GM19438 (cell line): ENCODE measurements around the gene PHC2.
A peak's percentile ranks its signal among the peaks of the same experiment; 100 is the strongest.

ENCODE experiments used
- ATAC-seq: cut with Tn5 transposase; IDR thresholded peaks from one replicate; pipeline ENCODE4 v1.9.1; 2021; ENCODE audit warnings: low read depth; ENCODE audit not compliant: unreplicated experiment

Gene PHC2

DNA sequence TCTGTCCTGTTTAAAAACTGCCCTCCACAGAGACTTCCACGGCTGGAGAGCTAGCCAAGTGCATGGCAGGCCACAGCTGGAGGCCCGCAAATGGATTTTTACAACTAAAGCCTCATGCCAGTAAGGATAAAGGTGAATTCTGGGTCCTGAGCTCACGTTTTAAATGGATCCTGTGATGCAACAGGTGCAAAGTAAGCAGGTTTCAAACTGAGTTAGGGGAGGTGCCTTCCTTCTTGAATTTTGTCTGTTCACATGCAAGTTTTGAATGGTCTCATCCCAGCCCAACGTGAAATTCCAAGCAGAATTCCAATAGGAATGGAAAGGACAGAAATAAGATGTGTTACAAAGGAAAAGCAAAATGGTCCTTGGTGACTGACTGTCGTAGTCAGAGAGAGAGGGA is 73.8 kb downstream of the PHC2 start:
- no peak for ATAC-seq

DNA sequence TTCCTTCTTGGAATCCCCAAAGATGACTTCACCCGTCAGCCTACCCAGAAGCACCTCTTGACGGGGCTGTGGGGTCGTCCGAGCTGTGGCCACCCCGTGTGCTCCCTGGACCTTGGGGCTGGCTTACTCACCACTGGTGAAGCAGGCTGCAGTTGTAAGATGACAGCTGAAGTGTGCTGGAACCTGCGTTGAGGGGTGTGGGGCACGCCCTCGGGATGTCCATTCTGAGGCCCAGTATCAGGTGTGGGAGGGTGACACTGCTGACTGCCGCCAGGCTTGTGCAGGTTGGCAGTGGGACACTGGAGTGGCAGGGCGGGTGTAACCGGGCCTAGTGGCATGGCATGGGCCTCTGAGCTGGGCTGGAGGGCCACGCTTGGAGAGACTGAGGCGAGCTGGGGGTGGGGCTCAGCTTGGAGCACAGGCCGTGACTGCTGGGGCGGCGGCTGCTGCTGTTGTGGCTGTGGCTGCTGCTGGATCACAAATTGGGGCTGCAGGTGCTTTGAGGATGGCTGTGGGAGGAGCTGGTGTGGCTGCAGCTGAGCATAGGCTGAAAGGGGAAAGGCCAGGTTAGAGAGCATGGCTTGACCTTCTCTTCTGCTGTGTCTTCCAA is 76.1 kb downstream of the PHC2 start:
- ATAC-seq, result no peak

DNA sequence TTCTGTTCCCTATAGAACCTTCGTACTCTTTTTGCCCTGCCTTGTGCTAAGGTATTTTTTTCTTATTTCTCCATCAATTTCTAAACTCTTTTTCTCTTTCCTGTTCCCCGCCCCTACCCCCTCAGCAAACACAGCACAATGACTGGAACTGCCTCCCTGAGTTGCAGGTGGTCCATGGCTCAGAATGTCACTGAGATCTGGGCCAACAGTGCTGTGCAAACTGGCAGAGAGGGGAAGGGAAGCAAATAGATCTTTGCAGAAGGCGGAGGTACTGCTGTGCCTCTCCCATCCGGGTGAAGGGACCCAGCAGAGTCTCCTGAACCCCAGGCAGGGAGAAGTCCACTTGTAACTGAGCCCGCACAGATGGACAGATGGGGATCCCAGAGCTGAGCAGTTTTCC is 77.4 kb downstream of the PHC2 start:
- ATAC-seq, result no peak

GRCh38 chr1:33351281-33351660 is 79.6 kb downstream of the PHC2 start:
- no peak for ATAC-seq

- no peak for ATAC-seq
These were observed 80.1 kb downstream of the PHC2 start for GRCh38 chr1:33350611-33351280.

- ATAC-seq, result peak; percentile 73
These were observed 80.9 kb downstream of the PHC2 start for GRCh38 chr1:33349778-33350610.

- peak; percentile 37 for ATAC-seq
These were observed 81.7 kb downstream of the PHC2 start for GRCh38 chr1:33349081-33349759.

GRCh38 chr1:33348676-33349080 is 82.2 kb downstream of the PHC2 start:
- ATAC-seq, result no peak

DNA sequence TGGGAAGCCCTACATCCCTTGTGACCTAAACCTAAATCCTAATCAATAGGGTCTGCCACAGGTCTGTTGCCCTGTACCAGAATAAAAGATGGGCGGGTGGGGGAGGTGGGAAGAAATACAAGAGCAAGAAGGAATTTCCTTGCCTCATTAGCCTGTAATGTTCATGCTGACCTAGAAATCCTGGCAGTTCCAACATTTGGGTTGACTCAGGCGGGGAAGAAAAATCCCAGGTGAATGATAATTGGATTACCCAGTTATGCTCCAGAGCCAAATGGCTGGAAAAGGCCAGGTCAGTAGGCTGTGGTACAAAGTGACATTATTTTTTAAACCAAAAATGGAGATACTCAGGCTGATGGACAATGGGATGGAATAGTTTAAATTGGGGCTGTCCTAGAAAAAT is 82.7 kb downstream of the PHC2 start:
- ATAC-seq, result no peak

DNA sequence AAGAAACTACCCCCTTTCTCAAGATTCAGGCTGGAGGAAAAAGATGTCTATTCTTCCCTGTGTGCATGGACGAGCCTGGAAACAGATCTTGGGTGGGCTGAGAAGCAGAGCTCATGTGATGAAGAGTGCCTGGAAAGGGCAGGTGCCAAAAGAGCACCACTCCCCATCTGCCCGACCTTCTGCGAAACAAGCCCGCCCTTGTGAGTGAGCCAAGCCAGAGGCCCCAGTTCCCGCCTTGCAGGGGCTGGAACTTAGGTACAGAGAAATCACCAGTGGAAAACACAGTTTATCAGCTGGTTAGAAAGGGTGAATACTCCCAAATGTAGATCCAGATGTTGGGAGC is 83.3 kb downstream of the PHC2 start:
- no peak for ATAC-seq

DNA sequence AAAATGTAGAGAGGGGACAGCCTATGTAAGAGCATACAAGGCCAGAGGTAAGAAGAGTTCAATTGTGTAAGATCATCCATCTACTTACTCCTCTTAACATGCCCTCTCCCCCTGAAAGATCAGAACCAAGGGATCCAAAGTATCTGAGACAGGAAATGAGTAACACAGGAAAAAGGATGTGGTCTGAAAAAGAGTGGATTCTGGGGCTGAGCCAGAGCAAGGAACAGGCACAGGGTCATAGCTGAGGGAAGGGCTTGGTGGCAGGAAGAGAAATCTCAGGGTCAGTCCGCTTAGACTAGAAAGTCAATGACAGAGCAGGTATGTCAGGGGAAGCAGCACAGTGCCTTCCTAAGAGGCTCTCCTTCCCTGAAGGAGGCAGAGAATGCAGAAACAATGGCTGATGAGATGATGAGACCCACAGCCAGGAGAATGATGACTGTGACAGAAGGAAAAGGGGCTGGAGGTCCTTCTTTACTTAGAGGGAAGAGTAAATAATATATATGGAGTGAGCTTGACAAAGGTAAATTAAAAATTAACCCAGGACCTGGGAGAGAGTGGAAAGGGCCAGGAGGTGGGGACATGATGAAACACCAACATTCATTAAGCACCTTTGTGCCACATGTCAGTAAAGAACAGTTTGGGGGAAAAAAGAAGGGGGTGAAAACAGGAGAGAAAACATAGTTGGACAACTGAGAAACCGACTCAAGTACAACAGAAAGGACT is 83.8 kb downstream of the PHC2 start:
- ATAC-seq, result no peak

DNA sequence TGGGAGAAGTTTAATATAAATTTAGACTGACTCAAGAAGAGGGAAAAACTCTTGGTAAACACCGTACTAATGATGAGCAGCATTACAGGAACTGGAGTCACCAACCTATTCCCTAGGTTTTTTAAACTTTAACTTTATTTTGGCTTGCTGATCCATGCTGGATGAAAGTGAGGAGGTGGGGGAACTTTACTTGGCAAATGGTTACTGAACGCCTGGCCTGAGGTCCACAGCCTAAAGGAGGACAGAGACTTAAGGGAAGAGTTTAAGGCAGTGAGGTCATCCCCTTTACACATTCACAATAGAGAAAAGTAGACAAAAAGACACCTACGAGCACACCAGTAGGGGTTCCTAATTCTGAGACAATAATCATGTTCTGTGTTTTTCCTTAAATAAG is 84.4 kb downstream of the PHC2 start:
- ATAC-seq, result no peak

GRCh38 chr1:33344896-33345560 is 85.9 kb downstream of the PHC2 start:
- no peak for ATAC-seq

DNA sequence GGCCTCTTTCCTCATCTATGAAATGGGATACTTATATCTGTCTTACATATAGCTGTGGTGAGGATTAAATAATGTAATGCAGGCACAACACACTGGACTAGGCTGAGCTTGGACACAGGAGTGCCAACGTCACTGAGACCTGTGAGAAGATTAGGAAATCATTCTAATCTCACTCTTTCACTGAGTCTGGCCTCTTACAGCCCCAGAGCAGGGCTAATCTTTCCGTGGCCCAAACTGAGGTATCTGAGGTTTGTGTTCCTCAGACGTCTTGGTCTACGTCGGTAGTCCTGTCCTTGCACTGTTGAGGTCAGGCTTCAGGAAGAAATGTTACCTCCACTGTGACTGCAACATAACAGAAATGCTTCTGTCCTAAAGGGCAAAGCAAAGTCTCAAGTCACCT is 87.4 kb downstream of the PHC2 start:
- no peak for ATAC-seq

DNA sequence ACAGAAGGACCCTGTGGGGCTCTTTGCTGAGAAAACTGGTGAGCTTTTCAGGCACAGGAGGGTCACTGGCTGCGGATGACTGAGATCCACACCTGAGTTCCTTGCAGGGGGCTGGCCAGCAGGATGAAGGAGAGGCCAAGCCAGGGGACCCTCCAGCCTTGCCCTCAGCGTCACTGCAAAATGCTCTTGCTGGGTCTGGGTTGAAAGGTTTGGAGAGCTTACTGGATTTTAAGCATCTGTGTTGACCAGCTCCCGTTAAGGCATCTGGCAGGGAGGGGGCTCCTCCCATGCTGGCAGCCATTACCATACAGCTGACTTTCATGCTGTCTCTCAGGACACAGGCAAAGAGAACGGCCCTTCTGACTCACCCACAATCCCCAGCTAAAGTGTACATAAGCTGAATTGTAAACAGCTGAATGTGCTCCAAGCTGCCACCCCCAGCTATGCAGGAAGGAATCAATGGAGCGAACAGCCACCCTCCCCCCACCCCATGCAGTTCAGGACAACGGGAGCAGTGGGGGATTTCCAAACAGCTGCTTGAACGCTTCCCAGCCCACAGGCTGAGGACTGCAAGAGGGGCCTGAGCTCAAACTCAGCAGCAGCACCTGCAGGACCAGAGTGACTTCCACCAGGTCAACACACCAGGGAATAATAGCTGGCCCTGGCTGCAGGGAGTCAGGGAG is 88.7 kb downstream of the PHC2 start:
- ATAC-seq, result no peak

DNA sequence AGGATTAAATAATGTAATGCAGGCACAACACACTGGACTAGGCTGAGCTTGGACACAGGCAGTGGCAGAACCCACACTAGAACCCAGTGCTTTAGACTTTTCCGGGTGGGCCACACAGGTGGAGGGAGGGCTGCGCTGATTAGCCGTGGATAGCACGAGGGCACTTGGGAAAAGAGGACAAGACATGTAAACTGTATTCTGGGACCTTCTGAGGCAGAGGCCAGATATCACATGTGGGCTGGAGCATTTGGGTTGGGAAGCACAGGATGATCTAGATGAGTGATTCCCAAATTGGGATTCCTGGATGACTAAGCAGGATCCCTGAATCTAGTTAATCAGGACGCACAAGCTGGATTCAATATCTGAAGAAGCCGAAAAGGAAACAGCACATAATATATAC is 89.7 kb downstream of the PHC2 start:
- ATAC-seq, result no peak

- ATAC-seq, result no peak
These were observed 91.5 kb downstream of the PHC2 start for GRCh38 chr1:33339413-33339812.

DNA sequence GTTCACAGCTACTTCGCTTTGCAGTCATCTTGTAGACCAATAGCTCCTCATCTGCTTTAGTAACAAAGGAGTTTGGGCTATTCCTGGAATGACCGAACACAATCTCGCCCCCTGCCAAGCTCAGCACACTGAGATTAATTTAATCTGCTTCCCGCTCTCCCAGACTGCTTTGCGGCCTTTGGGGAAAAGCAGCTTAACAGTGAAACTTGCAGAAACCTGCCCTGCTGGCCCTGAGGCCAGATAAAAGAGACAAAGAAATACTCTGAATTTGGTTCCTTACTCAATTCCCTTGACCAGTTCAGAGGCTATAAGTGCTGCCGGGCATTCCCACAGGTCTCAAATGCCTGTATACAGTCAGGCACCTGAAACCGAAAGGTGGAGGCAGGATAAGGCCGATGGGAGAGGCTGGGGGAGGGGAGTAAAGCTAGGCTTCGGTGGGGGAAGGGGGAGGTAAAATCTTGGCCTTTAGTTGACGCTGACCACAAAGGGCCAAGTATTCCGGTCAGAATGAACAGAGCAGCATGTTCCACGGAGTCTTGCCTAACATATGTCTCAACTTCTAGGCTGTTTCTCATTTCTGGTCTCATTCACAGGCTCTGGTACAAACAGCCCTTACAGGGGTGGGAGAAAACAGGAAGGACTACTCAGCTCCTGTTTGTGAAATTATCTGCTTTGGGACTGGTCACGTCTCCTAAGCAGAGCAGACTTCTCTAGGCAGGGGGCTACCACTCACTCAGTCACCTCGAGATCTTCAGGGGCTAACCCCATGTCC is 92.3 kb downstream of the PHC2 start:
- no peak for ATAC-seq

DNA sequence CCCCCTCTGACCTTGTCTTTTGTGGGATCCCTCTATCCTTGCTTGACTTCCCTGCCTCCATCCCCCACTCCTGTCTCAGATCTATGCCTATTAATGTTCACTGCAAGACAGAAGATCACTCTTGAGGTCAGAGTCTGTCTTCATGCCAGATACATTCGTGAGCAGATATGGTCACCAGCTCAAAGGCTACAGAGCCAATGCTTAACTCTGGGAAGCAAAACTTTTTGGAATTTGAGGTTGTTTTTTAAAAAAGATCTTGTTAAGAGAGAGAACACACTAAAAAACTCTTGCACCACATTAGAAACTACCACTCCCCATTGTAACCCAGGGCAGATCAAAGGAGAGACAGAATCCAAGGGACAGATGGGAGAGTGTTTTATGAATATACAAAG is 92.9 kb downstream of the PHC2 start:
- ATAC-seq, result no peak
